Muscle layer of colon (tissue), 2 donors: ENCODE data around the gene PIGM.

ENCODE experiments used
- H3K27ac ChIP-seq: one replicate; pipeline ENCODE4 v1.7.0; 2013; ENCODE audit warnings: low read depth, mild to moderate bottlenecking, low read length, moderate library complexity
- H3K27me3 ChIP-seq, 2 donors: one replicate each; pipeline ENCODE4 v1.7.0; 2013; ENCODE audit warnings: low read length in 2 of 2, mild to moderate bottlenecking in 2 of 2; ENCODE audit not compliant: insufficient read depth in 2 of 2, control insufficient read depth in 1 of 2
- H3K36me3 ChIP-seq: one replicate; pipeline ENCODE4 v1.7.0; 2013; ENCODE audit warnings: mild to moderate bottlenecking, low read length; ENCODE audit not compliant: insufficient read depth
- H3K4me1 ChIP-seq: one replicate; pipeline ENCODE4 v1.7.0; 2013; ENCODE audit warnings: mild to moderate bottlenecking, low read length; ENCODE audit not compliant: insufficient read depth
- H3K4me3 ChIP-seq, 2 donors: one replicate each; pipeline ENCODE4 v1.7.0; 2013; ENCODE audit warnings: low read length in 2 of 2, low read depth in 1 of 2, mild to moderate bottlenecking in 1 of 2, moderate library complexity in 1 of 2
- H3K9ac ChIP-seq: one replicate; pipeline ENCODE4 v1.7.0; 2013; ENCODE audit warnings: low read length
- H3K9me3 ChIP-seq: one replicate; pipeline ENCODE4 v1.7.0; 2013; ENCODE audit warnings: mild to moderate bottlenecking, low read length
- donor health status: abdominal sarcoma.
- donor health status: Adenocarcinoma of cecum.

PIGM gene

GRCh38 chr1:160031365-160032164 lies at the start of gene PIGM:
Gene PIGM, minus strand, starts transcription at chr1:160031990. Its CDS starts 251 bp downstream, at chr1:160031739.
- Histone ChIP-seq H3K9me3 (no peaks in the 10 kb centered on the region), H3K4me1 (peaks cover 20% of the 10 kb centered on the region), H3K27ac (peak within 1 kb of the TSS; percentile 74), H3K36me3 (no peaks in the 10 kb centered on the region), H3K9ac (peak within 1 kb of the TSS; percentile 83), H3K27me3 (no peaks in the 10 kb centered on the region), H3K4me3 (peak within 1 kb of the TSS; percentile 43 to 96)

DNA sequence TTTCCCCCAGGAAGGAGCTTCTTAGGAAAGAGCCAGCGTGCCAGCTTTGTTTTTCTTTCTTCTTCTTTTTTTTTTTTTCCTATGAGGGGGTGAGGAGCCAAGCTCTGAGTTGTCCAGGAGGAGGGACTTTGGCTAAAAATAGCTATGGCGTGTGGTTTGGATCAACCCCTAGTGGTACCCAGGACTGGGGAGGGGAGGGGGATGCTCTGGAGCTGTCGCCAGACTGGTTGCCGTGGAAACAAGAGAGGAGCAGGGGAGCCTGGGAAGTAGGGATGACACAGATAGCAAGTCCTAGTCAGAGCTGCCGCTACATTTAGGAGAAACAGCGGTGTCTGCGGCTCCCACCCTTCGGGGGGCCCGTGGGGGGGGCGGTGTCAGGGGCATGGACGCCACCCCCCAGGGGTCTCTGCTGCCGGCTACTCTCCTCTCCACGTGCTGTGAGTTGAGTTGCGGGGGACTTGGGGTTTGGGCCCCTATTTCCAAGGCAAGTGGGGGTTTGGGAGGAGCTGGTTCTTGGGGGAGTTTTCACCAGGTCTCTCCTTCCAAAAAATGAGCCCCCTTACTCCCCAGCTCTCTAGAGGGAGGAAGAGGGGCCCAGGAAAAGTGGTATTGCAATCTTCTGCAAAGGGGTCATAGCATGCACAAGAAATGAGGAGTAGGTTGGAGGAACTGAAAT lies 49.6 kb upstream of the PIGM start, which contains the start of gene KCNJ9:
TSS of gene KCNJ9 (plus strand) at position 278 of the 676 bp plus-strand sequence. CDS start 2,493 bp downstream, outside the sequence.
- H3K4me3 ChIP-seq = no peak within 1 kb of the TSS
- H3K27me3 ChIP-seq = peaks cover 29 to 38% of the 10 kb centered on the region in 2 donors
- no peaks in the 10 kb centered on the region for H3K36me3 ChIP-seq
- peaks cover 8% of the 10 kb centered on the region for H3K4me1 ChIP-seq
- no peak within 1 kb of the TSS for H3K27ac ChIP-seq
- no peak within 1 kb of the TSS for H3K9ac ChIP-seq
- no peaks in the 10 kb centered on the region for H3K9me3 ChIP-seq

- Histone ChIP-seq H3K4me3 (no peak overlapping the region), H3K27me3 (peaks cover 29 to 38% of the 10 kb centered on the region in 2 donors), H3K9me3 (no peaks in the 10 kb centered on the region), H3K27ac (no peak overlapping the region), H3K4me1 (peaks cover 5% of the 10 kb centered on the region), H3K9ac (no peak overlapping the region), H3K36me3 (no peaks in the 10 kb centered on the region)
These were observed 48.8 kb upstream of the PIGM start for GRCh38 chr1:160080381-160081100.

GRCh38 chr1:160079448-160079847 lies 47.7 kb upstream of the PIGM start:
- Histone ChIP-seq H3K4me3 (no peak overlapping the region), H3K4me1 (peaks cover 5% of the 10 kb centered on the region), H3K9ac (no peak overlapping the region), H3K27ac (no peak overlapping the region), H3K36me3 (no peaks in the 10 kb centered on the region), H3K9me3 (no peaks in the 10 kb centered on the region), H3K27me3 (peaks cover 29 to 38% of the 10 kb centered on the region in 2 donors)

GRCh38 chr1:160078512-160079195 lies 46.9 kb upstream of the PIGM start:
- no peak overlapping the region for H3K9ac ChIP-seq

GRCh38 chr1:160077486-160077885 lies 45.7 kb upstream of the PIGM start:
- H3K36me3 ChIP-seq = no peaks in the 10 kb centered on the region
- H3K4me3 ChIP-seq = no peak overlapping the region
- H3K27me3 ChIP-seq = peaks cover 24 to 27% of the 10 kb centered on the region in 2 donors
- H3K9me3 ChIP-seq = no peaks in the 10 kb centered on the region
- no peak overlapping the region for H3K9ac ChIP-seq
- H3K27ac ChIP-seq = no peak overlapping the region
- H3K4me1 ChIP-seq = peaks cover 5% of the 10 kb centered on the region

More at GRCh38 chr1:160078512-160079195, 46.9 kb upstream of the PIGM start:
- H3K4me3 ChIP-seq = no peak overlapping the region
- H3K27ac ChIP-seq = no peak overlapping the region
- no peaks in the 10 kb centered on the region for H3K9me3 ChIP-seq
- no peaks in the 10 kb centered on the region for H3K36me3 ChIP-seq
- H3K27me3 ChIP-seq = peaks cover 29 to 38% of the 10 kb centered on the region in 2 donors
- H3K4me1 ChIP-seq = peaks cover 5% of the 10 kb centered on the region

DNA sequence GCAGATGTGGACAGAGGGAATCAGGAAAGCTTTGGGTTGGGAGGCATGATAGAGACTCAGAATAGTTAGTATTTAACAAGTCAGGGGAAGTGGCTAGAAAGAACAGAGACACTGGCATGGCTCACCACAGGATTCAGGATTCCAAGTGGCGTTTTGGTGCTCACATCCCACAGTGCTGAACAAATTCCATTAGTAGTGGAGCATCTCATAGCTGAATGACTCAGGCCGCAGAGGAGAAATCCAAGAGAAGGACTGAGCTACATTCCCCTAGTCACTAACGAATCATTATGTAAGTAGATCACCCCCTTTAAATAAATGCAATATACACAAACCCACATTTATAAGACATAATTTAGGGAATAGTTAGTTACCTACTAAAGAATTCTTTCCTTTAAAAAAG lies 44.5 kb upstream of the PIGM start:
- no peaks in the 10 kb centered on the region for H3K9me3 ChIP-seq
- no peak overlapping the region for H3K27ac ChIP-seq
- H3K36me3 ChIP-seq = no peaks in the 10 kb centered on the region
- H3K4me1 ChIP-seq = peaks cover 5% of the 10 kb centered on the region
- no peak overlapping the region for H3K4me3 ChIP-seq
- H3K9ac ChIP-seq = no peak overlapping the region
- peaks cover 17 to 19% of the 10 kb centered on the region in 2 donors for H3K27me3 ChIP-seq

DNA sequence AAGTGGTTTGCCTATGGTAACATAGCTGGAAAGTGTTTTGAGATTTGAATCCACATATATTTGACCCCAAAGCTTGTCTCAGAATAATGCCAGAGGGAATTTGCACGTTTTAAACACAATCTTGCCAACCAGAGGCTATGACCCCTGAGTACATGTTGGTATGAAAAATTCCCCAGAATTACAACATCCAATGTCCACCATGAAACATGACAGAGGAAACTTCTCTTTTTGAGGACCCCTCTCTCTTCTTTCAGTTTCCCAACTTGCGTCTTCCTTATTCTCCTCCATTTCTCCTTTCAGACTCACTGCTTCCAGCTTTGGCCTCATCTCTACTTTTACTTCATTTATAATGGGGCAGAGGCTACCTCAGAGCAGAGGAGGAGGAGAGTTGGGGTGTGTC lies 44.0 kb upstream of the PIGM start:
- Histone ChIP-seq H3K9ac (no peak overlapping the region), H3K4me3 (no peak overlapping the region), H3K36me3 (no peaks in the 10 kb centered on the region), H3K27ac (no peak overlapping the region), H3K4me1 (peaks cover 4% of the 10 kb centered on the region), H3K9me3 (no peaks in the 10 kb centered on the region), H3K27me3 (peaks cover 17 to 18% of the 10 kb centered on the region in 2 donors)

- Histone ChIP-seq H3K9ac (no peak overlapping the region), H3K4me1 (peaks cover 6% of the 10 kb centered on the region), H3K36me3 (no peaks in the 10 kb centered on the region), H3K9me3 (no peaks in the 10 kb centered on the region), H3K27ac (no peak overlapping the region), H3K4me3 (no peak overlapping the region), H3K27me3 (peaks cover 11 to 16% of the 10 kb centered on the region in 2 donors)
These were observed 43.1 kb upstream of the PIGM start for GRCh38 chr1:160074865-160075264.

- peaks cover 5 to 12% of the 10 kb centered on the region in 2 donors for H3K27me3 ChIP-seq
- no peaks in the 10 kb centered on the region for H3K9me3 ChIP-seq
- H3K4me1 ChIP-seq = peaks cover 6% of the 10 kb centered on the region
- no peak overlapping the region for H3K4me3 ChIP-seq
- H3K27ac ChIP-seq = no peak overlapping the region
- H3K36me3 ChIP-seq = no peaks in the 10 kb centered on the region
- no peak overlapping the region for H3K9ac ChIP-seq
These were observed 39.5 kb upstream of the PIGM start for GRCh38 chr1:160071289-160071688.
